ENCODE results near the gene HSPBAP1. TPM values are rescaled to one million over a fixed set of nuclear protein-coding genes. Genes with fewer than 3 reads are reported as not detected.

The HSPBAP1 gene, protein sequence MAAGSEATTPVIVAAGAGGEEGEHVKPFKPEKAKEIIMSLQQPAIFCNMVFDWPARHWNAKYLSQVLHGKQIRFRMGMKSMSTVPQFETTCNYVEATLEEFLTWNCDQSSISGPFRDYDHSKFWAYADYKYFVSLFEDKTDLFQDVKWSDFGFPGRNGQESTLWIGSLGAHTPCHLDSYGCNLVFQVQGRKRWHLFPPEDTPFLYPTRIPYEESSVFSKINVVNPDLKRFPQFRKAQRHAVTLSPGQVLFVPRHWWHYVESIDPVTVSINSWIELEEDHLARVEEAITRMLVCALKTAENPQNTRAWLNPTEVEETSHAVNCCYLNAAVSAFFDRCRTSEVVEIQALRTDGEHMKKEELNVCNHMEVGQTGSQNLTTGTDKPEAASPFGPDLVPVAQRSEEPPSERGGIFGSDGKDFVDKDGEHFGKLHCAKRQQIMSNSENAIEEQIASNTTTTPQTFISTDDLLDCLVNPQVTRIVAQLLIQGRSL
- total RNA-seq (ENCODE audit: unreplicated experiment) = 11.6 TPM
- long read RNA-seq, transcript HSPBAP1-201 (8 exons, 1,953 nt) = major isoform, 13 of 17 reads
- long read RNA-seq, partial matches to known transcripts = 0 of 17 reads
- long read RNA-seq, other reads (novel, unspliced or antisense) = 4 of 17 reads

GRCh38 chr3:122793568-122794416, at the start of gene HSPBAP1:
TSS of gene HSPBAP1 (minus strand) at chr3:122793831. CDS start at chr3:122793680, 151 bp downstream.
- DNase-seq (ENCODE audit: low spot score) = peak; percentile 89
- Mint-ChIP-seq H3K4me1 (ENCODE audit: unreplicated experiment) (peaks cover 11% of the 10 kb centered on the region), H3K4me3 (ENCODE audit: unreplicated experiment) (peak within 1 kb of the TSS; percentile 94), H3K9me3 (ENCODE audit: unreplicated experiment) (no peaks in the 10 kb centered on the region), H3K27ac (ENCODE audit: unreplicated experiment) (peak within 1 kb of the TSS; percentile 98), H3K27me3 (ENCODE audit: unreplicated experiment) (peaks cover 4% of the 10 kb centered on the region), H3K36me3 (ENCODE audit: low read depth, unreplicated experiment) (no peaks in the 10 kb centered on the region)
- no peak for TF ChIP-seq CTCF (IDR thresholded peaks at IDR 0.05; ENCODE audit: unreplicated experiment)

DNA sequence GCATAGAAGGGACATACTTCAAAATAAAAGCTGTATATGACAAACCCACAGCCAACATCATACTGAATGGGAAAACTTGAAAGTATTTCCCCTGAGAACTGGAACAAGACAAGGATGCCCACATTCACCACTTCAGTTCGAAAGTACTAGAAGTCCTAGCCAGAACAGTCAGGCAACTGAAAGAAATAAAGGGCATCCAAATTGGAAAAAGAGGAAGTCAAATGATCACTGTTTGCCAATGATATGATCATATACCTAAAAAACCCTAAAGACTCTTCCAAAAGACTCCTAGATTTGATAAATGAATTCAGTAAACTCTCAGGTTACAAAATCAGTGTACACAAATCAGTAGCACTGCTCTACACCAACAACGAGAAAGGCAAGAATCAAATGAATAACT, 42.0 kb upstream of the HSPBAP1 start:
- no peaks in the 10 kb centered on the region for H3K27me3 Mint-ChIP-seq (ENCODE audit: unreplicated experiment)
- H3K4me3 Mint-ChIP-seq (ENCODE audit: unreplicated experiment) = no peak overlapping the region
- no peak for TF ChIP-seq CTCF (IDR thresholded peaks at IDR 0.05; ENCODE audit: unreplicated experiment)
- H3K9me3 Mint-ChIP-seq (ENCODE audit: unreplicated experiment) = no peaks in the 10 kb centered on the region
- no peaks in the 10 kb centered on the region for H3K4me1 Mint-ChIP-seq (ENCODE audit: unreplicated experiment)
- no peak overlapping the region for H3K27ac Mint-ChIP-seq (ENCODE audit: unreplicated experiment)
- no peaks in the 10 kb centered on the region for H3K36me3 Mint-ChIP-seq (ENCODE audit: low read depth, unreplicated experiment)
- DNase-seq (ENCODE audit: low spot score) = no peak

GRCh38 chr3:122828281-122828680, 34.6 kb upstream of the HSPBAP1 start:
- Mint-ChIP-seq H3K9me3 (ENCODE audit: unreplicated experiment) (no peaks in the 10 kb centered on the region), H3K27ac (ENCODE audit: unreplicated experiment) (no peak overlapping the region), H3K4me3 (ENCODE audit: unreplicated experiment) (no peak overlapping the region), H3K4me1 (ENCODE audit: unreplicated experiment) (no peaks in the 10 kb centered on the region), H3K27me3 (ENCODE audit: unreplicated experiment) (no peaks in the 10 kb centered on the region), H3K36me3 (ENCODE audit: low read depth, unreplicated experiment) (no peaks in the 10 kb centered on the region)
- no peak for DNase-seq (ENCODE audit: low spot score)
- TF ChIP-seq CTCF (IDR thresholded peaks at IDR 0.05; ENCODE audit: unreplicated experiment) = no peak

DNA sequence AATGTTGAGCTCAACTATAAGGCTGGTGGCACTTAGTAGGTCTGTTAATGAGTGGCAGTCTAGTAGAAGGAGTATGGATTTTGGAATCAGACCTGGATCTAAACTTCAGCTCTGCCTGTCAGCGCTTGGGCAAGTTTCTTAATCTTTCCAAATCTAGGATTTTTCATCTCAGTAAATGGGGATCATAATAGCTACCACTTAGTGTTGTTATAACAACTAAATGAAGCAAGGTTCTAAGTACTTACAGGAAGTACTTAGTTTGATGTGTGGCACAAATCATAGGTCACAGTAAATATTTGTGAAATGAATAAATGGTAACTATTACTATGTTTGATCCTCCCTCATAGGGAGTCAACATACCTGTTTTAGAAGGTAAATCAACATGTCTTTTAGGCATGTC, 32.6 kb upstream of the HSPBAP1 start:
- Mint-ChIP-seq H3K27me3 (ENCODE audit: unreplicated experiment) (no peaks in the 10 kb centered on the region), H3K27ac (ENCODE audit: unreplicated experiment) (no peak overlapping the region), H3K4me1 (ENCODE audit: unreplicated experiment) (no peaks in the 10 kb centered on the region), H3K9me3 (ENCODE audit: unreplicated experiment) (no peaks in the 10 kb centered on the region), H3K36me3 (ENCODE audit: low read depth, unreplicated experiment) (no peaks in the 10 kb centered on the region), H3K4me3 (ENCODE audit: unreplicated experiment) (no peak overlapping the region)
- no peak for DNase-seq (ENCODE audit: low spot score)
- TF ChIP-seq CTCF (IDR thresholded peaks at IDR 0.05; ENCODE audit: unreplicated experiment) = no peak

Data from endothelial cell (in vitro differentiated cells).